Activated gamma-delta T cell treated with anti-CD3 and anti-CD28 coated beads, Interleukin-2, amount 50 U/mL, for 16 hours (primary cell): ENCODE data around the gene TAF4.

Source experiments
- DNase-seq: peaks from one replicate; pipeline ENCODE4 v3.0.0-alpha.2; 2020; ENCODE audit warnings: low read depth

TAF4 gene

DNA sequence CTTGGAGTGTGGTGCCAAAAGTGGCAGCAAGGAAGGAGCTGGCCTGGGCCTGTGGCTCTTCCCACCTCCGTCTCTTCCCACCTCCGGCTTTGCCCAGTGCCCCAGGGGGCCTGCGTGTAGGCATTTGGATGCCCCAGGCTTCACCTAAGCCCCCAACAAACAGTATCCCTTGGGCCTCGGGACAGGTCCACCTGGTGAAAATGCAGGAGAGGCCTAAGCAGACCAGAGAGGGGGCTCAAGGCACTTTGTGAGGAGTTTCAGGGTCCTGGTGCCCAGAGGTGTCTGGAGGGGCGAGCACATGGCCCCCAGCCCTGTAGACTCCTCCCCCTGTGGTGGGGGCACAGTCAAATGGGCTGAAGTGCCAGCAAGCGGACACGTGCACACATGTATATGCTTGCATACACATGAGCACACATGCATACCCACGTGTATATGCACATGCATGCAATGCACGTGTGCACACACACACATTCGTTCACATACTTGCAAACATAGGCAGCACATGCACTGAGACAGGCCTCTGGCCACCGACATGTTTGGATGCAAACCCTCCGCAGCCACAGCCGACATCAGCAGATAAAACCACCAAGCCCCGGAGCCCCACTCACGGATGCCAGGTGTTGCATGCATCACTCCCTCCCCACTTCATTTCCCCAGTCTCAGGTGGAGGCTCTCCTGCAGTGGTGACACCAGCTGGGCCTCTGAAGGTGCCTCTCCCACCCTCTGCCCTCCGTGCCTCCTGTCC lies 124.5 kb downstream of the TAF4 start:
- no peak for DNase-seq

DNA sequence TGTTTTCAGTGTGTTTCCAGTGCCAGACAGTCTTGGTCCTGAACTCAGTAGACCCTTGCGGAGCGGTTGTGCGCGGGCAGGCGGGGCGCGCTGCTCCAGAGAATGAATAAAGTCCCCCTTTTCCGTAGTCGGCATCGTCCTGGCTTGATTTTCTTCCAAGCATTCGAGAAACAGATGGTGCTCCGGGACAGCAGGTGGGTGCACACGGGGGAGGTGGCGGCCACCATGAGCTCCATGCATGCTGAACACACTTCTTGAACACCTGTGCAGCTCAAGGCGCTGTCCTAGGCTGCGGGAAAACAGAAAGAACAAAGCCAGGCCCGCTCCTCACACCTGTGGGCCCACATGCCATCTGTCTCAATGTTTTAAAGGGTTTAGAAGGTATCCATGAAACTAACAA lies 125.2 kb downstream of the TAF4 start:
- DNase-seq: no peak

DNA sequence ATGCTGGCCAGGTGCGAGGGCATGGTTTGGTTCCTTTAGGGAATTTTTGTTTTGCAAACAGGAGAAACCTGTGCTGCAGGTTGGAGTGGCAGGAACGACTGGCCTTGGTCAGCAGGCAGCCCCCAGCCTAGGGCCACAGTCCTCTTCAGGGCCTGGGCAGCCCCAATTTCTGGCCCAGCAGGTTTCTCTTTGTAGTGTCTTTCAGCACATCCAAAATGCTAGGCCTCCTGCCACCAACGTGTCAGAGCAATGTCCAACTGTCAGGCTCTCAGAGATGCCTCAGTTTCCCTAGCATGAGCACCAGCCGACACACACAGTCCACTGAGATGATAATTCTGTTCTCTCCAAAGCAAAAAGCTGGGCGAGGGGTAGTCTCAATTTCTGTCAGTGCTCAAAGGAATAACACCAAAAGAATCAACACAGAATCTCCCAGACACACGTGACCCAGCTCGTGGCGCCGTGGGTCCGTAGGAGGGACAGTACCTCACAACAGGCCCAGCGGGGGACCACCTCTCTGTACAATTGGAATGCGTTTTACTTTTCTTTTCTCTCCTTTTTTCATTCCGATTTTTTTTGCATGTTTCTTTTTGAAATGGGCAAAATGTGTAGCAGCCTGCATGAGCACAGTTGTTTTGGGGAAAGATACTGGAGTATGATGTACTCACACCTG lies 125.9 kb downstream of the TAF4 start:
- no peak for DNase-seq

DNA sequence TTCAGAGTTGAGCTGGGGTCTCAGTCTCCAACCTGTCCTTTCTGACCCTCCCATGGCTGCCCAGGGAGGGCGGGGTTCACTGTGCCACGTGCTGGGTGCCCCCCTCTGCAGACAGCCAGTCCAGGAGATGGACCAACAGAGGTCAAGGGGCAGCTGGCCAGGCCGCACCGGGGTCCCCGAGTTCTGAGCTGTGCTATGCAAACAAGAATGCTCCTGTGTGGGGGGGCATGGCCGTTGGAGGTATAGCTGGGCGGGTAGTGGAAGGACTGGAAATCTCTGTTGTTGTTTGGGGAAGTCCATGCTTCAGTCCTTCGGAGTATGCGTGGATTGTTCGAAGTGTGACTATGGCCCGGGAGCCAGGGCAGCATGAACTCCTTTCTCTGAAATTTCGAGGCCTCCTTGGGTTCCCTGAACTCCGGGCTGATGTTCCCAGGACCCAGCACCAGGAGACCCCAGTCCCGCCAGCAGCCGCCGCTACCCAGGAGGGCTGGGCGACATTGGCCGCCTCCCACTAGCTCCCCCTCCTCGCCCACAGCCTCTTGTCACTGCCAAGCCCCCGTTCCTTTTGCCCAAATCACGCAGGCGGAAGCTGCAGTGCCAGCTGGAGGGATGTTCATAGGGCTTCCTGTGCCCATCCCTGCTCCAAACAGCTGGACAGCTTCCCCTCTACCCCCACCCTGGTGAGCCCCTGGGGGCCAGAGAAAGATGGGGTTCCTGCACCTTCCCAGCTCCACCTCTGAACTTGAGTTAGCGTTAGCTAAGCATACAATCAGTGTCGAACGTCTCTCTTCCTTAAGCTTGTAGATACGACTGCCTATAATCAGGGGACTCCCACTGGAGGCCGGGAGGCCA lies 126.6 kb downstream of the TAF4 start:
- no peak for DNase-seq

DNA sequence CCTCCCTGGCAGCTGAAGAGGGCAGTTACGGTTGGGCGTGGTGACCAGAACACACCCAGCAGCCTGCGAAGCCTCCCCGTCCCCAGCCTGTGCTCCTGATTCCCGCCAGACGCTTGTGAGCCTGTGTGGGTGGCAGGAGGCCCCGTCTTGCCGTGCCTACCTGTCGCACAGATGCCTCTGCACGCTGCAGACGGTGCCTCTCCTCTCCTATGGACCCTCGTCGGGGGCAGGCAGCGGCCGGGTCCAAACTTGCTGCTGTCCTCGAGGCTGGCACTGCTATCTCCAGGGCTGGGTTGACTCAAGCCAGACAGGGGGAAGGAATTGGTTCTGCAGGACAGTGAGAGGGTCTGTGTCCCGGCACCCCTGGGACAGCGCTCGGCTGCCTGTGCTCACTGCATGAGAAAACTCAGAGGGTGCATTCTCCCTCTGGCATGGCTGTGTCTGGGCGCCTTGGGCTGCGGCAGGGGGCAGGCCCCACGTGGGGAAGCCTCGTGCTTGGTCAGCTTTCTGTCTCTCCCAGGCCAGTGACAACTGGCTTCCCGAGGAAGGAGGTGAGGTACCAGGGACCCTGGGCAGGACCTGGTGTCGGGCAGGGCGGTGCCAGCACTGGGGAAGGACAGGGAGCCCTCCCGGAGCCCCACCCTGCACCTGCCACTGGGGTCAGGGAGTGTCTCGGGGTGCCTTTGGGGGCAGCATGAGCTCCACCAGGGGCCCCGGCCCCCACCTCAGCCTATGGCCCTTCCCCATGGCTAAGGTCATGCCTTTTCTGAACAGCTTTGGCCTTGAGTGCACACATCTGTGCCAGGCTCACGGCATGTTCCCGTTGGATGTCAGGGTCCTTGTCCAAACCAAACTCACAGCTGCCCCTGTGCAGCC lies 127.5 kb downstream of the TAF4 start:
- no peak for DNase-seq

DNA sequence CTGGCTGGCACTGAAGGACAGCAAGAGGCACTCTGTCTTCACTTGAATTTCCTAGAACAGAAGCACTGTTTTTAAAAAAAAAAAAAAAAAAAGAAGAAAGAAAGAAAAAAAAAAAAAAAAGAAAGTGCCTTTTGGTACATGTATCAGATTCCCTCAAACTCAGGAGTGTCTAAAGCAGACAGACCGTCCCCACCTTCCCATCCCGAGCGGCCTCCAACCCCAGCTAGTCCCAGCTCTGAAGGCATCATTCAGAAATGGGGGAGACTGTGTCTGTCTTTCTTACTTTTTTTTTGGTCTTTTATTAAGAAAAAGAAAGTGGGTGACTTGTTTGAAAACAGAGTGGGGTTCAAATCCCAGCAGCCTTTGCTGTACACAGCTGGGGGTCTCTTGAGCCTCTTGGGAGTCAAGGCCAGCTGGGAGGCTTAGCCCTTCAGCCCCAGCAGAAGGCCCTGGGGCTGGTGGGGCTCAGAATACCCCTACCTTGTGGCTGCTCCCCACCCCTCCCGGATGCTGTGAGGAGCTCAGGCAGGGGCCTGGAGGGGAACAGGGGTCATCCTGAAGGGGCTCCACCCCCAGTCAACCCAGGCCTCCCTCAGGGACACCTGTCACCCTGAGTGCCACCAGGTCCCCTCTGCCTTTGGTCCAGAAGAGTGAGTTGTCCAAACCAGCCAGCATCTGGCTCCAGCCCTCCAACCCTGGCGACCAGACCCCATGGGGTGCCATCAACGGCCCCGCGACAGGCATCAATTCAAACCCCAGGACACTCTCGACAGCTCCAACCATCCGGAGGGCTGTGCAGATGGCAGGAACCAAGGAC lies 128.3 kb downstream of the TAF4 start:
- no peak for DNase-seq

DNA sequence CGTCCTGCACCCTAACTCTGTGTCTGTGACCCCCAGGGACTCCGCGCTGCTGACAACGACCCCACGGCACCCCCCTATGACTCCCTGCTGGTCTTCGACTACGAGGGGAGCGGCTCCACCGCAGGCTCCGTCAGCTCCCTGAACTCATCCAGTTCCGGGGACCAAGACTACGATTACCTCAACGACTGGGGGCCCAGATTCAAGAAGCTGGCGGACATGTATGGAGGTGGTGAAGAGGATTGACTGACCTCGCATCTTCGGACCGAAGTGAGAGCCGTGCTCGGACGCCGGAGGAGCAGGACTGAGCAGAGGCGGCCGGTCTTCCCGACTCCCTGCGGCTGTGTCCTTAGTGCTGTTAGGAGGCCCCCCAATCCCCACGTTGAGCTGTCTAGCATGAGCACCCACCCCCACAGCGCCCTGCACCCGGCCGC lies 129.0 kb downstream of the TAF4 start:
- DNase-seq: no peak

DNA sequence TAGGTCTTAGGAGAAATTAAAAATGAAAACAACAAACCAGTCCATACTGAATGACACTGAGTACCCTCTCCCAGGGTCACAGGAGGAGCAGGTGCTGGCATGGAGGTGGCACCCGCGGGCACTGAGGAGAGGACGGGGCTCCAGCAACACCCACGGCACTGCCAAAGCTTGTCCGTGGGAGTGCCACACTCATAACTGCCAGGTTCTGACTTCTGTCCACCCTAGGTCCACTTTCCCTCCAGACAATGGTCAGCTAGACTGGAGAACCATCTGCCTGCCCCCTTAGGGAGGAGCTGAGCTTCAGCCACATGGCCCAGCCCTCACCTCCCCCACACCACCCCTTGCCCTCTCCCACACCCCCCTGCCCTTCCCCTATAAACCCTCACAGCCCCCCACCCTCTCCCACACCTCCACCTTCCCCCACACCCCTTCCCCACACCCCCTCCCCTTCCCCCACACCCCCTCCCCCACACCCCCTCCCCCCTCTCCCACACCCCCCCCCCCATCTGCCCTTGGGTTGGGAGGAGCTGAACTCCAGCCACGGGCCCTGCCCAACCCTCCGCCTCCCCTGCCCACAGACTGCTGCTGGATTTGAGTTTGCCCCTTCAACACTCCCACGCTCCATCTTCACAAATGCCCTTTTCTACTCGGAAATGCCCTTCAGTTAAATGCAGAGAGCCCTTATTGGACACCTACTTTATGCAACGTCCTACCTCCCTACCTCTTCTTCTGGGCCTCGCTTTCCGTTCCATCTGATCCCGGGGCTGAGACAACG lies 129.6 kb downstream of the TAF4 start:
- DNase-seq: no peak

DNA sequence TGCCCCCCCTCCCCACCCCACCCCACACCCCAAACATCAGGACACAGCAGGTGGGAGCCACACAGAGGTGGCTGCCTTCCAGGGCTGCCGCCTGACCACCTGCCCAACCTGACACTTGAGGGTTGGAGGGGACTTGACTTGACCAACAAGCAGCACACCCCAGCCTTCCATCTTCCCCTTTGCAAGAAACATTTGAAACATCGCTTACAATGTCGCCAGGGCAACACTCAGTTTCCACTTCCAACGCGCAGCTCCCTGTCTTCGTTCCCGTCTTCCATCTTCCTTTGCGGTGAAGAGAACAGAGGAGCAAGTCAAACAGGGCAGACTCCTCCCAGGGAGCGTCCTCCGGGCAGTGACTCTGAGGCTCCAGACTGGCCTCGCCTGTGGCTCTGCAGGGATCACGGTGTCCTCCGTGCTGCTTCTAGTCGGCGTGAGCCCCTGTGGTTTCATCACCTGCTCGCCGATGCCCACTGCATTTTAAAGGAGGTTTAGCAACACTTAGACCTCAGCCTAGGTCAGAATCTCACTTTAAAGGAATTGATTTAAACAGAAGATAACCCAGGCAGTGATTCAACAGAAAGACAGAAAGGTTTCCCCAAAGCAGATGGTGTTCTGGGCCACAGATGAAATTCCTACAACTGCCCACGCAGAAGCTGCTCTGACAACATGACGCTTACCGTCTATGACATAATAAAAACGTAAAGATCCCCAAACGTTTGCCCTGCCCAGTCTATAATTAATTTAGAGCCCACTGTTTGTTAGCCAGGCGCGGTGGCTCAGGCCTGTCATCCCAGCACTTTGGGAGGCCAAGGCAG lies 130.8 kb downstream of the TAF4 start:
- no peak for DNase-seq

DNA sequence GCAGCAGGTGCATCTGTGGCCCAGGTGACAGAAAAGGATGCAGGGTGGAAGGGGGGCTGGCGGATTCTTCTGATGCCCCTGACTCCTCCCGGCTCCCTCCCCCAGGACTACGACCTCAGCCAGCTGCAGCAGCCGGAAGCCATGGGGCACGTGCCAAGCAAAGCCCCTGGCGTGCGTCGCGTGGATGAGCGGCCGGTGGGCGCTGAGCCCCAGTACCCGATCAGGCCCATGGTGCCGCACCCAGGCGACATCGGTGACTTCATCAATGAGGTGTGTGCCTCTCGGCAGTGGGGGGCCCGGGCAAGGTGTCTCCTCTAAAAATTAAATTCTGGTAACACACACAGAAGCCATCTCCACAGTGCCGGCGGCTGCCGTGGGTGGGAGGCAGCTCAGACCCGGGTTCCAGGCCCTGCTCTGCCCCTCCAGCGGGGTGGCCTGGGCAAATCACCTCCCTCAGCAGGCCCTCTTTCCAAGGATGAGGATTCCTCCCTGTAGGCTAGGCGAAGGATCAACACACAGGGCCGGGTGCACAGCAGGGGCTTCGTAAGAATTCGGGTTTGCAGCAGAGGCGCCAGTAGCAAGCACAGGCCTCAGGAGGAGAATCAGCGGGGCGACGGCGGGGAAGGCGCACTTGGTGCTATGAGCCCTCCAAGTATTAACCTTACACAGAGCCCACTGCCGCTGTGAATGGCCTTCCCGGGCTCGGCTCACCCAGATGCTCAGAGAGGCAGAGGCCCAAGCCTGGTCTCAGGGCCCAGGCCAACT lies 131.5 kb downstream of the TAF4 start:
- no peak for DNase-seq

DNA sequence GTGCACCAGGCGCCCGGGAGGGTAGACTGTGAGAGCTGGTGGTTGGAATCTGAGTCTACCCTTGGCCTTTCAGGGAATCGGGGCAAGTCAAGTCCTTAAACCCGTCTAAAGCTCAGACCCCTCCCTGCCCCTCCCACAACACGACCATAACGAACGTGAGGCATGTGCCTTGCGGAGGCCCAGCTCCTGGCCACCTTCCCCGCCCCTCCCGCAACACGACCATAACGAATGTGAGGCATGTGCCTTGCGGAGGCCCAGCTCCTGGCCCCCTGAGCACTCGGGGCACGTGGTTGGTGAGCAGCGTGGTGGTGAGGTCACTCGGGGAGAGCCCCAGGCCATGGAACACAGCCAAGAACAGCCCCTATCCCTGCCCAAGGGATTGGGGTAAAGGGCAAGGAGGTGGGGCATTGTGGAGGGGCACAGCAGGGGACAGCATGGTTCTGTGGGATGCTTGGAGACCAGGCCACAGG lies 132.2 kb downstream of the TAF4 start:
- DNase-seq: no peak

DNA sequence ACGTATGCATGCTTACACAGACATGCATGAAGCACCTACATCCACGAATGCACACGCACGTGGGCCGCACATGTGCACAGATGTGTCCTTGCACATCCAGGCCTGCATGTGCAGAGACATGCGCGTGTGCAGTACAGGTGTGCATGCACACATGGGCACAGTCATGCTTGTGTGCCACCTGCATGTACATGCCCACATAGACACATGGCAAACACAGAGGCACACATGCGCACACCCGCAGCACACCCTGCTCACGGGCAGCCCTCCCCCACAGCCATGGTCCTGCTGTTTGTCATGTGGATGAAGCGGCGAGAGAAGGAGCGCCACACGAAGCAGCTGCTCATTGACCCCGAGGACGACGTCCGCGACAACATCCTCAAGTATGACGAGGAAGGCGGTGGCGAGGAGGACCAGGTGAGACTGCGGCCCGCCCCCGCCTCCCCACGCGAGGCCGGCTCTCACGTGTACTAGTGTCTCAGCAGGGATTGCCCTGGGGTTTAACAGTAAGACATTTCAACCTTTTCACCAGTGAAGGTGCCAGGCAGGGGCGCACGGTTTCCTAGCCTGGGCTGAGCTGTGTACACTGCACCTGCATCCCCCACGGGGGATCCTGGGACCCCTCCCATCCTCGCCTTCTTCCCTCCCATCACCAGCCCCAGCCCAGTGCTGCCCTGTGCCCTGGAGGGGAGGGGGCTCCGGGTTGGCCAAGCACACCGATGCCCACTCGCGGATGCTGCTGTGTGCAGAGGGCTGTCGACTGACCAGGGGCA lies 132.8 kb downstream of the TAF4 start:
- DNase-seq: no peak

DNA sequence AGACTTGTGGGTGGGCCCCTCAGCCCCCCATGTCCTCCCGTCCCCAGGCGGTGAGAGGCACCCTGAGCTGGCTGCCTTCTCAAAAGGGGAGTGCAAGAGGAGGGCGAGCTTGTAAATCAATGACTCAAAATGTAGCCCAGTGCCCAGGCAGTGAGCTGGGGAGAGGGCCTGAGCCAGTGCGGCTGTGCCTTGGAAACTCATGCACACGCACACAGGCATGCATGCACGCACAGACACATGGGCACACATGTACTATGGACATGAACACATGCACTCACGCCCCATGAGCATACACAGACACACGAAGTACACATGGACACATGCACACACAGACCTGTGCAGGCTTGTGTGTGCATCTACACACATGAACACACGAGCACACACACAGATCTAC lies 133.5 kb downstream of the TAF4 start:
- no peak for DNase-seq

DNA sequence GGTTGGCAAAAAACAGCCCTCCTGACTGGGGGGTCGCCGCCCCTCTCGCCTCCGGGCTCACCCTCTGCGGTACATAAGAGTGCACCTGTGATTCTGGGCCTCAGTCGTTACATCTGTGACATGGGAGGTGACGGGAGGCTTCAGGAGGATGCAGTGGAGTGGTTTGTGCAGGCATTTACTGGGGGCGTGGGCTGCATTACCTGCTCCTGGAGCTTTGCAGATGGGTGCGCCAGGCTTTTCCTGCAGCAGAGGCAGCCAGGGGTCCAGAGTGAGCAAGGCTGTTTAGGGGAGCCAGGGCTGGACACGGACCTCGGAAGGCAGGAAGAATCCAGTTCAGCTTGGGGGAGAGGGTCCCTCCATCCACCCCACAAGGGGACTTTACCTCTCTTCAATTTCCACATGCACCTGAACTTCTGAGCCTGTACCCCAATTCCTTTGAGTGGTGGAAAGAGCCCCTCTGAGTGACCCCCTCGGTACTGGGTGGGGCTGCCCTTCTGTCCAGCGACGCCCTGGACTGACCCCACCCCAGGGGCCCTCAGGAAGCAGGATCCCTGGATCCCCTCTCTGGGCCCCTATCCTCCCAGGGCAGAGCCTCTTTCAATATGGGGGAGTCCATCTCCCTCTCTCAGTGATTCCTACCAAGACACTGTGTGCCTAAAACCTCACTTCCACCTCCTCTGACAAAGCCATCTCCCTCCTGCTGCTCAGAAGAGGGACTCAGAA lies 134.0 kb downstream of the TAF4 start:
- no peak for DNase-seq

DNA sequence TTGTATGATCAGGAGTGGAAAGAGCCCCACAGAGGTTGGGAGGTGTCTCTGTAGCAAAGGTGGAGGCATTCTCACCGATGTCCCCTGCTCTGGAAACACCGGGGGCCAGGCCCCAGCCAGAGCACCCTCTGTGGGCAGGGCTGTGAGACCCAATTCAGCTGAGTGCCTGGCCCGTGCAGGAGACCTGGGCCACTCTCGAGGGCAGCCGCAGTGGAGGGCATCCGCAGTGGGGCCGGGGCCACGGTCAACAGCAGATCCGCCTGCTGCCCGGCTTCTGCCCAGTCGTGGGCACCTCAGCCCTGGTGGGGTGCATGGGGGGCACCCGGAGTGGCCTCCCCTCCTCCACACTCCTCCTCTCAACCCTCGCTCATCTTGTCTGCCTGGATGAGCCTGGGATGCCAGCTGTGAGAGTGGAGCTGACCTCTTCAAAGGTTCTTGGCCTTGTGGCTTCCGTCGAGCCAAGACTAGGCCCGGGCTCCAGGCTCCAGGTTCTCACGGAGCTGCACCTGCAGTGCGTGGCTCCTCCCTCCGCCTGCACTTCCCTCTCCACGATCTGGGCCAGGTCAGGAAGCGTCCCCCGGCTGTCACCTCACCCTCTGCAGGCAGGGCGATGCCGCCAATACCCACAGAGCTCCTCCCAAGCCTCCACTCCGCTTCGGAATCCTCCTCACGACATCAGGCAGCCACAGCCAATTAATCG lies 134.8 kb downstream of the TAF4 start:
- DNase-seq: no peak

DNA sequence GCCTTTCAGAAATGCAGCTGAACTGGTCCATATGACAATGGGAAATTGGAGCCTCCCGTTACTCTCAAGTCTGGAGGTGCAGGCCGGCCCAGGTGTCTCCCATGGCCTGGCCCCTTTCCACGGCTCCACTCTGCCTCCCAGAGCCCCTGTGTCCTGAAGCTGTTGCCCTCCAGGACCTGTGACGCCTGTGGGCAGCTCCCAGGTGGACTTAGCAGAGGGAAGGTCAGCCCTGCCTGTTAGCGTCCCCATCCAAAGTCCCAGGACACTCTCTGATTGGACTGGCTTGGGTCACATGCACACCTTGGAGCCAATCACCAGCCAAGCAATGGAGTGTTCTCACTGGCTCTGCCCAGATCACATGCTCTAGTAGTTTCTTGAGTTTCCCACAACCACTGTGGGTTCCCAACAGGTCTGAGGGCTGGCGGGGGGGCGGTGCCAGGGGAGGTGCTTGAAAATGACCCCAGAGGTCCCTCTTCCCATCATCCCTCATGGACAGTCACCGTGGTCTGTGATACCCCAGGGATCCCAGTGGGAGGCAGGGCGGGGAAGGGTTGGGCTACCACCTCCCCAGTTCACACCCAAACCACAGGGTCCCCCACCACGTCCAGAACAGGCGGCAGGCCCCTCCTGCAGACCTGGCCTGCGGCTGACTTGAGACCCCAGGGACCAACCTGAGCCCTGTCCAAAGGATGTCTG lies 135.6 kb downstream of the TAF4 start:
- DNase-seq: no peak
